ENCODE data around the gene CENPQ. TPM values are rescaled to one million over a fixed set of nuclear protein-coding genes. Genes with fewer than 3 reads are reported as not detected.

The CENPQ gene
- total RNA-seq, 4 donors from 2014 or later: 0.88 to 5.8 (median 1.6) TPM

- no peaks in the 10 kb centered on the region for H3K27me3 ChIP-seq
- DNase-seq: no peak
- H3K4me1 ChIP-seq: no peaks in the 10 kb centered on the region
- H3K27ac ChIP-seq: no peak overlapping the region
- H3K36me3 ChIP-seq: peaks cover 0 to 54% (median 3%) of the 10 kb centered on the region in 3 donors
- no peak for TF ChIP-seq CTCF (IDR thresholded peaks at IDR 0.05)
- no peak for TF ChIP-seq POLR2A (IDR thresholded peaks at IDR 0.05)
- H3K9me3 ChIP-seq: no peaks in the 10 kb centered on the region
- H3K4me3 ChIP-seq: no peak overlapping the region
Observed at GRCh38 chr6:49430866-49431265, 32.3 kb upstream of the CENPQ start.

GRCh38 chr6:49453221-49453620, 9.9 kb upstream of the CENPQ start:
- no peak overlapping the region for H3K27ac ChIP-seq
- H3K9me3 ChIP-seq: no peaks in the 10 kb centered on the region
- peak in 4 of 6 experiments; percentile 13 to 30 (median 18) for TF ChIP-seq CTCF (IDR thresholded peaks at IDR 0.05)
- TF ChIP-seq POLR2A (IDR thresholded peaks at IDR 0.05): no peak
- no peak overlapping the region for H3K4me3 ChIP-seq
- no peaks in the 10 kb centered on the region for H3K4me1 ChIP-seq
- no peaks in the 10 kb centered on the region for H3K27me3 ChIP-seq
- peaks cover 0 to 72% (median 0%) of the 10 kb centered on the region in 3 donors for H3K36me3 ChIP-seq
- DNase-seq: no peak

GRCh38 chr6:49454787-49455709, 8.1 kb upstream of the CENPQ start:
- H3K36me3 ChIP-seq: peaks cover 0 to 57% (median 0%) of the 10 kb centered on the region in 3 donors

GRCh38 chr6:49457771-49458170, 5.4 kb upstream of the CENPQ start:
- H3K27ac ChIP-seq: no peak overlapping the region
- H3K27me3 ChIP-seq: no peaks in the 10 kb centered on the region
- TF ChIP-seq CTCF (IDR thresholded peaks at IDR 0.05): no peak
- no peak for TF ChIP-seq POLR2A (IDR thresholded peaks at IDR 0.05)
- peaks cover 0 to 12% (median 0%) of the 10 kb centered on the region in 4 donors for H3K4me1 ChIP-seq
- no peak overlapping the region for H3K4me3 ChIP-seq
- no peak for DNase-seq
- H3K9me3 ChIP-seq: no peaks in the 10 kb centered on the region
- peaks cover 0 to 42% (median 0%) of the 10 kb centered on the region in 3 donors for H3K36me3 ChIP-seq

More at GRCh38 chr6:49454787-49455709, 8.1 kb upstream of the CENPQ start:
- Histone ChIP-seq H3K4me1 (no peaks in the 10 kb centered on the region), H3K4me3 (no peak overlapping the region), H3K27ac (no peak overlapping the region), H3K9me3 (no peaks in the 10 kb centered on the region), H3K27me3 (no peaks in the 10 kb centered on the region)
- TF ChIP-seq CTCF (IDR thresholded peaks at IDR 0.05) (no peak), POLR2A (IDR thresholded peaks at IDR 0.05) (no peak)
- no peak for DNase-seq

- Histone ChIP-seq H3K27ac (peak overlapping the region in 1 of 4 donors; percentile 81), H3K4me3 (peak overlapping the region; percentile 60 to 78 (median 70)), H3K36me3 (peaks cover 0 to 14% (median 0%) of the 10 kb centered on the region in 3 donors), H3K4me1 (peaks cover 0 to 18% (median 0%) of the 10 kb centered on the region in 4 donors), H3K9me3 (no peaks in the 10 kb centered on the region), H3K27me3 (no peaks in the 10 kb centered on the region)
- DNase-seq: no peak
- TF ChIP-seq POLR2A (IDR thresholded peaks at IDR 0.05): no peak
- no peak for TF ChIP-seq CTCF (IDR thresholded peaks at IDR 0.05)
Observed at GRCh38 chr6:49462071-49462470, 1.1 kb upstream of the CENPQ start.
